ENCODE data around the gene PCYT1A.
"Not testable (repeated sequence)": the region's sequence is repeated elsewhere in the genome, so short reads cannot be mapped to it uniquely, and the experiment has no call there.

Gene PCYT1A

DNA sequence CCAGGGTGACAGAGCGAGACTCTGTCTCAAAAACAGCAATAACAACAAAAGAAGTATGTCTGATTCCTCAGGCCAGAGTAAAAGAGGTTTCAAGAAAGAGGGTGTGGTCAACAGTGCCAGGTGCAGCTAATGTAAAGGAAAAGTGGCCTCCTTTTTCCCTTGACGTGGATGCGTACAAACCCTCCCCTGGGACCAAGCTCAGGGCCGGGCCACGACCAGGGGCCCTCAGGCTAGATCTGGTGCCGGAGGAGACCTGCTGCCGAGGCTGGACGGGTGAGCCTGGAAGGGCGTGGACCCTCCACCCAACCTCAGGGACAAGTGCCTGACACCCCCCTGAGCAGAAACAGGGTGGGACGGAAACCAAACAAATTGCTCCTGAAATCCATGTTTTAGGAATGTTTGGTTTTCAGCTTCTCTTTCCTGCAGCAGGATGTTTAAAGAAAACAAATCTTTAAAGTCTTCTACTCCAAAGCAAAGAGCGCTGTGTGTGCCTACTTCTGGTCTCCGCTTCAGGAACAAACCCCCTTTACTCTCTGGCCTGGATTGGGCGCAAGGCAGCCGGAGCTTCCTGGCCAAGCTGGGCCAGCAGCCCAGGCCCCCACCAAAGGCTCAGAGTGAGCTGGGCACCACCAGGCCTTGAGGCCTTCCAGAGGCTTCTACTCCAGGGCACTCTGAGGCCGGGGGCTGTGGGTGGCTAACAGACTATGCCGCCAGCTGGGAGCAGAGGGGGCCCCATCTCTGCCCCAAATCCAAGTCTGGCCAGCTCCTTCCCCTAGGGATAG lies 97.8 kb downstream of the PCYT1A start:
- no peak for DNase-seq

- no peak for DNase-seq
These were observed 100.6 kb downstream of the PCYT1A start for GRCh38 chr3:196186651-196187573.

GRCh38 chr3:196184881-196185280 lies 102.6 kb downstream of the PCYT1A start:
- DNase-seq: no peak

GRCh38 chr3:196184169-196184432 lies 103.4 kb downstream of the PCYT1A start:
- DNase-seq: not testable (repeated sequence)

DNA sequence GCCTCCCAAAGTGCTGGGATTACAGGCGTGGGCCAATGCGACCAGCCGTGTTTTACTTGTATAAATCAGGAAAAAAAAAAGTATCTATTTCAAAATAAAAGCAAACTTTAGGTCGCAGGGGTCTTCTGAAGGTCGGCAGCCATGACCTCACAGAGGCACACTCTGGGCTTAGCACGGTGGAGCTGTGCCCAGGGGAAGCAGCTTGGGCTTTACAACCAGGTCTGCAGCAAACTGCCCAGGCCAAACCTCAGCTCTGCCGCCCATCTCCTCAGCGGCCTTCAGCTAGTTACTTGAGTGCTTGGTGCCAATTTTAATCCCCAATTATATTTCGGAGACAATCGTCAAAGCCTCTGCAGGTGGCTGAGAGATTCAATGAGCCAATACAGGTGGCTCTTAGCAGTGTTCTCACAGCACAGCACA lies 106.4 kb downstream of the PCYT1A start:
- no peak for DNase-seq

DNA sequence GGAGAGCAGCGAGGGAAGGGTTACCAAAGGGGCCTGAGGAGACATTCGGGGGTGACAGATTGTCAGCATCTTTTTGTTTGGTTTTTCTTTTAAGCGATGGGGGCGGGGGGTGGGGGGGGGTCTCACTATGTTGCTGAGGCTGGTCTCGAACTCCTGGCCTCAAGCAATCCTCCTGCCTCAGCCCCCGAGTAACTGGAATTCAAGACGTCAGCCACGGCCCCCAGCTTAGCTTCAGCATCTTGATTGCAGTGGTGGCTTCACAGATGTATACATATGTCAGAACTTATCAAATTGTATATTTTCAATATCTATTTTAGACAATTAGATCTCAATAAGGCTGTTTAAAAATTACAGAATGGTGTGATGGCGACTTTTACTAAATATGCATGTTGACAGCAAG lies 107.2 kb downstream of the PCYT1A start:
- DNase-seq: no peak
